Peyer's patch (tissue), 4 donors: Measurements from ENCODE around the gene KATNAL1.

Experiments
- CTCF ChIP-seq, 6 experiments: fragments of 450-650 bp in 4 of 6; fragments of 200-600 bp in 2 of 6; sonication (generic) in 1 of 6; IDR thresholded peaks; one replicate each; pipeline ENCODE4 v1.5.1; 2017 to 2019; ENCODE audit warnings: antibody characterized with exemption in 6 of 6, mild to moderate bottlenecking in 3 of 6, moderate library complexity in 1 of 6
- POLR2A ChIP-seq, 2 donors: fragments of 450-650 bp; IDR thresholded peaks; one replicate each; pipeline ENCODE4 v1.5.1; 2017; ENCODE audit warnings: antibody characterized with exemption in 2 of 2, mild to moderate bottlenecking in 2 of 2, moderate library complexity in 2 of 2

- TF ChIP-seq POLR2A (IDR thresholded peaks at IDR 0.05) (no peak), CTCF (IDR thresholded peaks at IDR 0.05) (no peak)
Observed at GRCh38 chr13:30186634-30187415, 120.5 kb downstream of the KATNAL1 start.
